ENCODE results near the gene PSMC4. TPM values are rescaled to one million over a fixed set of nuclear protein-coding genes. Genes with fewer than 3 reads are reported as not detected.
A peak's percentile ranks its signal among the peaks of the same experiment; 100 is the strongest.

The PSMC4 gene
- total RNA-seq, 1 experiment from 2014 or later: 309 TPM

- no peak for DNase-seq (ENCODE audit: low spot score)
These were observed 22.6 kb downstream of the PSMC4 start for GRCh38 chr19:39993605-39994004.

GRCh38 chr19:39994361-39994760 lies 23.4 kb downstream of the PSMC4 start:
- no peak for DNase-seq (ENCODE audit: low spot score)

- DNase-seq (ENCODE audit: low spot score): no peak
These were observed 24.8 kb downstream of the PSMC4 start for GRCh38 chr19:39995794-39996193.

- peak; percentile 44 for DNase-seq (ENCODE audit: low spot score)
These were observed 25.3 kb downstream of the PSMC4 start for GRCh38 chr19:39996218-39996810.

GRCh38 chr19:39996811-39997637 lies 26.1 kb downstream of the PSMC4 start, which contains the start of gene ZNF546:
Gene ZNF546 (plus strand): TSS chr19:39997060. CDS start chr19:39998327, 1,267 bp downstream.
- DNase-seq (ENCODE audit: low spot score): peak; percentile 82

- no peak for DNase-seq (ENCODE audit: low spot score)
These were observed 26.8 kb downstream of the PSMC4 start for GRCh38 chr19:39997638-39998216.

- no peak for DNase-seq (ENCODE audit: low spot score)
These were observed 27.5 kb downstream of the PSMC4 start for GRCh38 chr19:39998501-39998900.

- DNase-seq (ENCODE audit: low spot score): no peak
These were observed 34.8 kb downstream of the PSMC4 start for GRCh38 chr19:40005691-40006272.

- DNase-seq (ENCODE audit: low spot score): peak; percentile 95
These were observed 35.3 kb downstream of the PSMC4 start for GRCh38 chr19:40006273-40006691.

- no peak for DNase-seq (ENCODE audit: low spot score)
These were observed 38.7 kb downstream of the PSMC4 start for GRCh38 chr19:40009674-40010073.

- no peak for DNase-seq (ENCODE audit: low spot score)
These were observed 43.0 kb downstream of the PSMC4 start for GRCh38 chr19:40013991-40014390.

GRCh38 chr19:40023969-40024368 lies 53.0 kb downstream of the PSMC4 start:
- no peak for DNase-seq (ENCODE audit: low spot score)

GRCh38 chr19:40025938-40026596 lies 55.1 kb downstream of the PSMC4 start:
- no peak for DNase-seq (ENCODE audit: low spot score)

GRCh38 chr19:40026597-40026970 lies 55.6 kb downstream of the PSMC4 start:
- DNase-seq (ENCODE audit: low spot score): no peak

Other genes with a start within 250 kb of the PSMC4 start
- not detected in 2 replicates for gene CLC, start 233.1 kb upstream of the PSMC4 start, total RNA-seq (2014; rRNA removed; shearing (Covaris generic))
- not detected in 2 replicates for gene LEUTX, start 192.3 kb upstream of the PSMC4 start, total RNA-seq (2014; rRNA removed; shearing (Covaris generic))
- gene DYRK1B, start 137.0 kb upstream of the PSMC4 start, total RNA-seq (2014; rRNA removed; shearing (Covaris generic)): 12.5 and 13.0 TPM in 2 replicates
- 168 and 192 TPM in 2 replicates for gene FBL, start 124.8 kb upstream of the PSMC4 start, total RNA-seq (2014; rRNA removed; shearing (Covaris generic))
- 0.07 TPM in 1 of 2 replicates, not detected in the other for gene FCGBP, start 36.5 kb upstream of the PSMC4 start, total RNA-seq (2014; rRNA removed; shearing (Covaris generic))
- gene ZNF546, start 25.9 kb downstream of the PSMC4 start, total RNA-seq (2014; rRNA removed; shearing (Covaris generic)): 1.1 and 3.7 TPM in 2 replicates
- gene ZNF780B, start 85.1 kb downstream of the PSMC4 start, total RNA-seq (2014; rRNA removed; shearing (Covaris generic)): 5.6 and 7.8 TPM in 2 replicates
- gene ZNF780A, start 119.8 kb downstream of the PSMC4 start, total RNA-seq (2014; rRNA removed; shearing (Covaris generic)): 6.7 and 7.7 TPM in 2 replicates
- 6.2 and 12.1 TPM in 2 replicates for gene MAP3K10, start 220.3 kb downstream of the PSMC4 start, total RNA-seq (2014; rRNA removed; shearing (Covaris generic))
- gene TTC9B, start 247.2 kb downstream of the PSMC4 start, total RNA-seq (2014; rRNA removed; shearing (Covaris generic)): 0.29 TPM in 1 of 2 replicates, not detected in the other

All from A172 (cell line).